ENCODE results near the gene NEGR1.
A peak's percentile ranks its signal among the peaks of the same experiment; 100 is the strongest.

The NEGR1 gene

GRCh38 chr1:72111662-72112061 lies 170.7 kb downstream of the NEGR1 start:
- DNase-seq = no peak

GRCh38 chr1:72109916-72110315 lies 172.4 kb downstream of the NEGR1 start:
- no peak for DNase-seq

GRCh38 chr1:72105201-72105600 lies 177.1 kb downstream of the NEGR1 start:
- no peak for DNase-seq

GRCh38 chr1:72101840-72102632 lies 180.3 kb downstream of the NEGR1 start:
- no peak for DNase-seq

GRCh38 chr1:72100771-72101170 lies 181.6 kb downstream of the NEGR1 start:
- DNase-seq = no peak

- no peak for DNase-seq
These were observed 184.3 kb downstream of the NEGR1 start for GRCh38 chr1:72097851-72098570.

- no peak for DNase-seq
These were observed 188.1 kb downstream of the NEGR1 start for GRCh38 chr1:72094209-72094608.

GRCh38 chr1:72086394-72086793 lies 195.9 kb downstream of the NEGR1 start:
- no peak for DNase-seq

GRCh38 chr1:72075425-72075824 lies 206.9 kb downstream of the NEGR1 start:
- DNase-seq = no peak

- no peak for DNase-seq
These were observed 215.9 kb downstream of the NEGR1 start for GRCh38 chr1:72066431-72066830.

- no peak for DNase-seq
These were observed 217.9 kb downstream of the NEGR1 start for GRCh38 chr1:72064196-72065075.

GRCh38 chr1:72063364-72064044 lies 218.8 kb downstream of the NEGR1 start:
- no peak for DNase-seq

- no peak for DNase-seq
These were observed 219.8 kb downstream of the NEGR1 start for GRCh38 chr1:72062584-72062983.

- DNase-seq = no peak
These were observed 221.7 kb downstream of the NEGR1 start for GRCh38 chr1:72060466-72061245.

- DNase-seq = no peak
These were observed 225.8 kb downstream of the NEGR1 start for GRCh38 chr1:72056516-72056915.

- no peak for DNase-seq
These were observed 230.8 kb downstream of the NEGR1 start for GRCh38 chr1:72051538-72051937.

GRCh38 chr1:72050551-72050950 lies 231.8 kb downstream of the NEGR1 start:
- no peak for DNase-seq

- DNase-seq = peak in 1 of 2 donors; percentile 3
These were observed 244.5 kb downstream of the NEGR1 start for GRCh38 chr1:72037745-72038343.

GRCh38 chr1:72034827-72035226 lies 247.5 kb downstream of the NEGR1 start:
- no peak for DNase-seq

- DNase-seq = no peak
These were observed 259.0 kb downstream of the NEGR1 start for GRCh38 chr1:72023063-72023930.

Measured in stimulated activated CD4-positive, alpha-beta T cell treated with anti-CD3 and anti-CD28 coated beads, Interleukin-2, amount 100 ng/mL, for 24 hours (primary cell).